ENCODE data around the gene IPO13. TPM values are rescaled to one million over a fixed set of nuclear protein-coding genes. Genes with fewer than 3 reads are reported as not detected.

Gene IPO13
- total RNA-seq, 1 experiment from 2014 or later: 10.1 TPM

DNA sequence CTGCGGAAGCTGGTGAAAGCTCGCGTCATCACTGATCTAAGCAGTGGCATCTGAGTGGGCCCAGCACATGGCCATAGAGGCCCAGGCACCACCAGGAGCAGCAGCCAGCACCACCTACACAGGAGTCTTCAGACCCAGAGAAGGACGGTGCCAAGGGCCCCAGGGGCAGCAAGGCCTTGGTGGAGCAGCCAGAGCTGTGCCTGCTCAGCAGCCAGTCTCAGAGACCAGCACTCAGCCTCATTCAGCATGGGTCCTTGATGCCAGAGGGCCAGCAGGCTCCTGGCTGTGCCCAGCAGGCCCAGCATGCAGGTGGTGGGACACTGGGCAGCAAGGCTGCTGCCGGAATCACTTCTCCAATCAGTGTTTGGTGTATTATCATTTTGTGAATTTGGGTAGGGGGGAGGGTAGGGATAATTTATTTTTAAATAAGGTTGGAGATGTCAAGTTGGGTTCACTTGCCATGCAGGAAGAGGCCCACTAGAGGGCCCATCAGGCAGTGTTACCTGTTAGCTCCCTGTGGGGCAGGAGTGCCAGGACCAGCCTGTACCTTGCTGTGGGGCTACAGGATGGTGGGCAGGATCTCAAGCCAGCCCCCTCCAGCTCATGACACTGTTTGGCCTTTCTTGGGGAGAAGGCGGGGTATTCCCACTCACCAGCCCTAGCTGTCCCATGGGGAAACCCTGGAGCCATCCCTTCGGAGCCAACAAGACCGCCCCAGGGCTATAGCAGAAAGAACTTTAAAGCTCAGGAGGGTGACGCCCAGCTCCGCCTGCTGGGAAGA lies 16.4 kb upstream of the IPO13 start:
- no peak for DNase-seq (ENCODE audit: extremely low read depth, low read depth)

DNA sequence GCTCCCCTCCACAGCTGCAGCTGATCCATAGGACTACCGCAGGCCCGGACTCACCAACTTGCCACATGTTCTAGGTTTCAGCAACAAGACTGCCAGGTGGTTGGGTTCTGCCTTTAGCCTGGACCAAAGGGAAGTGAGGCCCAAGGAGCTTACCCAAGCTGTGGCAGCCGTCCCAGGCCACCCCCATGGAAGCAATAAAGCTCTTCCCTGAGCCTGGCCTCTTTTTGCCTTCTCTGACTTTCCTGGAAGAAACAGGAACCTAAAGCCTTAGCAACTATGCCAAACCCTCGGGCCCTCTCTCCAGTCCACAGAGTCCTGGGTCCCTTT lies 15.8 kb upstream of the IPO13 start:
- DNase-seq (ENCODE audit: extremely low read depth, low read depth): no peak

DNA sequence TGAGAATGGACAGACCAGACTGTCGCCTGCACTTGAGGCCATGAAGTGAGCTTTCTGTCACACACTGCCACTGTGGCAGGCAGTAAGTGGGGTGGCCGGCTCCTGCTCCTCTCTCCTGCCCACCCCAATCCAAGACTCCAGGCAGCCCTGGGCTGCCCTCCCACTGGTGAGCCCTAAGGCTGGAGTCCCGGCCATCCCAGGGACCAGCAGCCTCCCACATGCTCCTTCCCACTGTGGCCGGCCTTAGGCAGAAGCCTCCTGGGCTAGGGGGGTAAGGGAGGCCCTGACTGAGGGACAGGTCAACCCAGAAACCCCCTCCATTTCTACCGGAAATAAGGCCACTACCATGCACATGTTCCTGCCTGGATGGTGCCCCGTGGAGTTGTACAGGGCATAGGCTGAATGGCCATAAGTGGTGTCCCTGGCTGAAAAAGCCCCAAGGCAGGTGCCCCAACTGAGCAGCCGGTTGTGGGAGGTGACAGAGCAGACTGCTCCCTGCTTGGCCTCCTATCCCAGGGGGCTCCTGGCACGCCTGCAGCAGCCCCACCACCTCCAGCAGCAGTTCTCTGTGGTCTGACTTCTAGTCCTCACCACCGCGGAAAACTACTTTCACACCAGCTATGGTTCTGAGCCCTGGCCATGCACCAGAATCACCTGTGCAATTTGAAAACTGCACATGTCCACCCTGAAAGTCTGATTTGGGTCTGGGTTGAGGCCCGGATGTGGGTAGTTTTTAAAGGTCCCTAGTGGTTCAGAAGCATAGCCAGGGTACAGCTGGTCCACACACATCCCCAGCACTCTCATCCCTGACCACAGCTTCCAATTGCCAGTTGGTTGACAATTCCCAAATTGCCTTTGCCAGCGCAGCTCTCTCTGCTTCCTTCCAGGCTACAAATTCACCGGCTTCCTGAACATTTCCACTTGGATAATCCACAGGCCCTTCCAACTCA lies 14.8 kb upstream of the IPO13 start:
- no peak for DNase-seq (ENCODE audit: extremely low read depth, low read depth)

DNA sequence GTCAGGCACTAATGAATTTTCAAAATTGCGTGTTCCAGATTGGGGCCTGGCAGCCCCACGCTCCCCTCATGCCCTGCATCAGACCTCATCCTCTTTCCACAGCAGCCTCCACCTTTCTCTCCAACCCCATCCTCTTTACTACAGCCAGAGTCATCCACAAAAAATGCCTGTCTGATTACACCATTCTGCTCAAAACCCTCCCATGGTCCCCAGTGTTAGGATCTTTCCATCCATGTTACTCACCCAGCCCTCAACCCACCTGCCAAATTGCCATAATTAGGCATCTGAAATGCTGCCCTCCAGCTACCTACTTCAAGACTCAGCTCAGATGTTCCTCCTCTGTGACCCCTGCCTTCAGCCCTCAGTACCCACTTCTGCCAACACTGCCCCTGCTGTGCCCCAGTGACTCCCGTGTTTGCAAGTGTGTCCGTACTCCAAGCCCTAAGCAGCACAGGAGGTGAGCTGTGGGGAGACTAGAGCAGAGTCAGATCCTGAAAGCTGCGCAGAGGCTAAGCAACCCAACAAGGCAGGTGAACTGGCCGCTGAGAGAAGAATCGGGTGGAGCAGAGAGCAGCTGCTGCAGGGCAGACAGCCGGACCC lies 13.9 kb upstream of the IPO13 start:
- DNase-seq (ENCODE audit: extremely low read depth, low read depth): no peak

DNA sequence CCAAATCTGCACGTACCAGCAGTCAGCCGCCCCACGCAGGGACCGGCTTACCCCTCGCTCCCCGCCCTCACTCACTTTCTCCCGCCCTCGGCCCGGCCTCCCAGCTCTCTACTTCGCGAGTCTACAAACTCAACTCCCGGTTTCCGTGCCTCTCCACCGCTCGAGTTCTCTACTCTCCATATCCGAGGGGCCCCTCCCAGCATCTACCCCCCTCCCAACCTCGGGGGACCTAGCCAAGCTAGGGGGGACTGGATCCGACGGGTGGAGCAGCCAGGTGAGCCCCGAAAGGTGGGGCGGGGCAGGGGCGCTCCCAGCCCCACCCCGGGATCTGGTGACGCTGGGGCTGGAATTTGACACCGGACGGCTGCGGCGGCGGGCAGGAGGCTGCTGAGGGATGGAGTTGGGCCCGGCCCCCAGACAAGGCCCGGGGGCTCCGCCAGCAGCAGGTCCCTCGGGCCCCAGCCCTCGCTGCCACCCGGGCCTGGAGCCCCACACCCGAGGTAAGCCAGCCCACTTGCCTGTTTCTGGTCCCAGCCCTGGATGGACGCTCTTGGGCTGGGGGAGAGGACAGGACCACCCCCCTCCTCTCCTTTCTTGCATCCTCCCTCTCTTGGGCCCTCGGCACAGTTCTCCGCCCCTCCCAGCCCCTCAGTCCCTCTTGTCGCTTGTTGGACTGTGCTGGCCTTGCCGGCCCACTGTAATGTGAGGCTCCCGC lies 13.2 kb upstream of the IPO13 start, which contains the start of gene ARTN:
ARTN (plus strand) TSS at position 416 of the 715 bp plus-strand sequence. CDS start 1,856 bp downstream, outside the sequence.
- no peak for DNase-seq (ENCODE audit: extremely low read depth, low read depth)

DNA sequence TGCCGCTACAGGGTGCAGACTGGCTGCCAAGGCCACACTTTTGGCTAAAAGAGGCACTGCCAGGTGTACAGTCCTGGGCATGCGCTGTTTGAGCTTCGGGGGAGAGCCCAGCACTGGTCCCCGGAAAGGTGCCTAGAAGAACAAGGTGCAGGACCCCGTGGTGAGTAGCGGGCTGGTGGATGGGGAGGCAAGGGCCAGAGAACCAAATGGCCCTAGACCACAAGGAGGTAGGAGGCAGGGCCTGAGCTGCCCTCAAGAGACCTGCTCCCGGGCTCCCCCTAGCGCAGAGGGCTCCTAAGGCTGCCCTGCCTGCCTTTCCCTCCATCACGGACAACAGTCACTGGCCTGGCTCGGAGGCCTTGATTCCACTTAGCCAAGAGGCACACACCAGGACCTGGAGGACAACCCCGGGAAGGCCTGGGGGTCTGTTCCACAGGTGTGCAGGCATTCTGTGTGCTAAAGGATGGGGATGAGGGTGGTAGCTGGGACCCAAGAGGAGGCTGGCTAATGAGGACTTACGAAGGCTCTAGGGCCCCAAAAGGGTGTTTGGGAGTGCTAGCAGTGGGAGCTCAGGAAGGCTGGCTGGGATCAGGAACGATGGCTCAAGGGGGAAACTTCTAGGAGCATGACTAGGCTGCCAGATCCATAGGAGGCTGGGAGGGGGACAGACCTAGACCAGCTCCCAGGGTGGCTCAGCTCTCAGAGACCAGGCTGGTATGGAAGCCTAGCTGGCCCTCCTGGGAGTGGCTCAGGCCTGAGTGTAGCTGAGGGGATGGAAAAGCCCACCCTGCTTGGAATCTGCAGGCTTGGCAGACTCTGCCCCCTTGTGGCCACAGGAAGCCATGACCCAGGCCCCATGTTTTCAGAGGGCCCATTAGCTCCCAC lies 12.4 kb upstream of the IPO13 start:
- peak; percentile 62 for DNase-seq (ENCODE audit: extremely low read depth, low read depth)

DNA sequence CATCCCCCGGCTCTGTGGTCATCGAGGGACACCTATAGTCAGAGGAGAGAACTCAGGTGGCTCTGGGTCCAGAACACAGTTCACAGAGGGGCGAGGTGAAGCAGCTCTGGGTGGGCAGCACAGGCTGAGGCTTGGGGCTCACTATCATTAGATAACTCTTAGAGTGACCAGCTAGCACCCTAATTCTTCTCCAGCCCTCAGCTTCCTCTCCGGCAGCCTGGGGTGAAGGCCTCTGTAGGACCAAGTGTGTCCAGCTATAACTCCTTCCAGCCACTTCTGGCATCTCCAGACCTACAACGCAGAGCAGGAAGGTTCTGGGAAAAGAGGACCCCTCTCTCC lies 11.8 kb upstream of the IPO13 start:
- no peak for DNase-seq (ENCODE audit: extremely low read depth, low read depth)

DNA sequence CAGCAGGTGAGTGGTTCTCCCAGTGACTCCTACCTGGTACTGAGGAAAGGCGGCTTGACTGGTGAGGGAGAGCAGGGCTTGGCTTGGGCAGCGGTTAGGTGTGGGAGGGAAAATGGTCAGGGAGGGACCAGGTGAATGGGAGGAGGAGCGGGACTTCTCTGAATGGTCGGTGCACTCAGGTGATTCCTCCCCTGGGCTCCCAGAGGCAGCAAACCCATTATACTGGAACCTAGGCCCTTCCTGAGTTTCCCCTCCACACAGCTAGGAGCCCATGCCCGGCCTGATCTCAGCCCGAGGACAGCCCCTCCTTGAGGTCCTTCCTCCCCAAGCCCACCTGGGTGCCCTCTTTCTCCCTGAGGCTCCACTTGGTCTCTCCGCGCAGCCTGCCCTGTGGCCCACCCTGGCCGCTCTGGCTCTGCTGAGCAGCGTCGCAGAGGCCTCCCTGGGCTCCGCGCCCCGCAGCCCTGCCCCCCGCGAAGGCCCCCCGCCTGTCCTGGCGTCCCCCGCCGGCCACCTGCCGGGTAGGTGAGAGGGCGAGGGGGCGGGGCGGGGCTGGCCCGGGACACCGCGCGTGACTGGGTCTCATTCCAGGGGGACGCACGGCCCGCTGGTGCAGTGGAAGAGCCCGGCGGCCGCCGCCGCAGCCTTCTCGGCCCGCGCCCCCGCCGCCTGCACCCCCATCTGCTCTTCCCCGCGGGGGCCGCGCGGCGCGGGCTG lies 10.9 kb upstream of the IPO13 start:
- DNase-seq (ENCODE audit: extremely low read depth, low read depth): no peak

DNA sequence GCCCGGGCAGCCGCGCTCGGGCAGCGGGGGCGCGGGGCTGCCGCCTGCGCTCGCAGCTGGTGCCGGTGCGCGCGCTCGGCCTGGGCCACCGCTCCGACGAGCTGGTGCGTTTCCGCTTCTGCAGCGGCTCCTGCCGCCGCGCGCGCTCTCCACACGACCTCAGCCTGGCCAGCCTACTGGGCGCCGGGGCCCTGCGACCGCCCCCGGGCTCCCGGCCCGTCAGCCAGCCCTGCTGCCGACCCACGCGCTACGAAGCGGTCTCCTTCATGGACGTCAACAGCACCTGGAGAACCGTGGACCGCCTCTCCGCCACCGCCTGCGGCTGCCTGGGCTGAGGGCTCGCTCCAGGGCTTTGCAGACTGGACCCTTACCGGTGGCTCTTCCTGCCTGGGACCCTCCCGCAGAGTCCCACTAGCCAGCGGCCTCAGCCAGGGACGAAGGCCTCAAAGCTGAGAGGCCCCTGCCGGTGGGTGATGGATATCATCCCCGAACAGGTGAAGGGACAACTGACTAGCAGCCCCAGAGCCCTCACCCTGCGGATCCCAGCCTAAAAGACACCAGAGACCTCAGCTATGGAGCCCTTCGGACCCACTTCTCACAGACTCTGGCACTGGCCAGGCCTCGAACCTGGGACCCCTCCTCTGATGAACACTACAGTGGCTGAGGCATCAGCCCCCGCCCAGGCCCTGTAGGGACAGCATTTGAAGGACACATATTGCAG lies 10.2 kb upstream of the IPO13 start:
- DNase-seq (ENCODE audit: extremely low read depth, low read depth): no peak

DNA sequence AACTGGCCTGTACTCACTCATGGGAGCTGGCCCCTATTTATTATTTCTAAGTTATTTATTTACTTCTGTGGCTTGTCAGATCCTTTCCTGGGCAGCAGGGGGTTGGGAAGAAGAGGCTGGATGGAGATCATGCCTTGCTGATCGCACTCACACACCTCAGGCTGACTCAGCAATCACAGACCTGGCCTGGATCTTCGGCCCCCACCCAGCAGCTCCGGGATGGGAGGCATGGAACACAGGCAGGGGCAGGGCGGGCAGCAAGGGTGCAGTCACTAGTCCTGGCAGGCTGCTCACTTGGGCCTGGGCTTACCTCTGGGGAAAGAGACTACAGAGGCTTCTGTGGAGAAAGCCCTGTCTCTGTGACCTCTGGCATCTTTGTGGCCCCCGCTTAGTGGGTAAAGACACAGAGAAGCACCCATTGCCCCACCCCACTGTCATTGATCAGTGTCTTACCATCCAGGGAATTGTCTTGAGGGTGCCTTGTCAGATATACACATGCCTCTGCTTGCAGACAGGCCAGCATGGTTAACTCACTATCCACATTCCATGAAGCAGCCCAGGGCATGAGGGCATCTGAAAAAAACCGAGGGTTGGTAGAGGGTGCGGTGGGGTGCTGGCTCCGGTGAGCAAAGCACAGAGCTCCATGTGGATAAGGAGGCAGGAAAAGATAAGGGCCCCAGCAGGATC lies 9.4 kb upstream of the IPO13 start:
- DNase-seq (ENCODE audit: extremely low read depth, low read depth): no peak

DNA sequence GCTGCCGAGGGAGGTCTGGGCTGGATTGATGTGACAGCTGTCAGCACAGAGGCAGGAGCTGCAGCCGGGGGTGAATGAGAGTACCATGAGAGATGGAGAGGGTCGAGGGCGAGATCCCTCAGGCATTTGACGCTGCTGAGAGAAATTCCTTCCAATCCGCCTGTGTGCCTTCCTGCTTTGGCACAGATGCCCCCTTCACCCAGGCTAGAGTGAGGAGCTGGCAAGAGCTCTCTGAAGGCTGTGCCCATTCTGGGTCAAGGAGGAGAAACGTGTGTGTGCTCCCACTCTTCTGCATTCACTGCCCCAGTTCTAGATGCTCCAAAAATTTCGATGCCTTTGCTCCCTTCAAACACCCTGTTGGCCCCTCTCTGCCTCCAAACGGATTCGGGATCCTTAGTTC lies 8.4 kb upstream of the IPO13 start:
- no peak for DNase-seq (ENCODE audit: extremely low read depth, low read depth)

DNA sequence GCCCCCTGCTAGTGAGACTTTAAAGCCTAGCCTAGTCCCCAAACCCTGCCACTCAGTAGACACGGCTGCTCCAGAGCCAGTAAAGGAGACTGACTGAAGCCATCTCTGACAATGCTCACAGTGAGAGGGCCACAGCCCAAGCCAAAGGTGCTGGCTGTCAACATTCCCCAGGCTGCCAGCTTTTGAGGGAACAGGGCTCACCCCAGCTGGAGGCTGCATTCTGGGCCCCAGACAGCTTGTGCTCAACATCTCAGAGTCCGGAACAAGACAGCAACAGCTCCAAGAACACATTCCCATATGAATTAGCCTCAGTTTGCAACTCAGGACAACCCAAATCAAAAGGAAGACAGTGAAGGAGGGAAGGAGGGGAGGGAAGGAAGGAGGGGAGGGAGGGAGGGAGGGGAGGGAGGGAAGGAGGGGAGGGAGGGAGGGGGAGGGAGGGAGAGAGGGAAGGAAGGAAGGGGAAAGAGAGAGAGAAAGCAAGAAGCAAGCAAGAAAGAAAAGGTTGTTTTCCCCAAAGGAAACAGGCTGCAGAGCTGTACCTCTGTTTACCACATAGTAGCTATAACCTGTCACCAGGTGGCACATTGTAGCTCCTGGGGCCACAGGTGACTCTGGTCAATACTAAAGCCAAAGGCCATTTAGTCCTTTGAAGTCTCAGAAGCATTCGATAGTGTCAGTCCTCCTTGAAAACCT lies 7.7 kb upstream of the IPO13 start:
- no peak for DNase-seq (ENCODE audit: extremely low read depth, low read depth)

DNA sequence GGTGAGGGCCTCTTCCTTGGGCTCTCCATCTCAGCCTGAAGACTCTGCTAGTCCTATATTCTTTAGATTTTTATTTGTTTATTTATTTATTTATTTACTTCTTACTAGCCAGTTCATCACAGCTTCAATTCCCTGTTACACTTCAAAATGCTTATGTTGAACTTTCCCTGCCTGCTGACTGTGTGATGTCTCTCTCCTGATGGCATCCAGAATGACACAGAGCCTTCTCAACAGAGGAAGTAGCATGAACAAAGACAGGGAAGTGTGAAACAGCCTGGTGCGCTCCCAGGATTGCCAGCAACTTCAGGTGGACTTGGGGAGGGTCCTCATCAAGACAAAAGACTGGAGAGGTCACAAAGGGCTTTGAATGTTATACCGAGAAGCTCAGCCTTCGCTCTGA lies 4.3 kb upstream of the IPO13 start:
- DNase-seq (ENCODE audit: extremely low read depth, low read depth): no peak

DNA sequence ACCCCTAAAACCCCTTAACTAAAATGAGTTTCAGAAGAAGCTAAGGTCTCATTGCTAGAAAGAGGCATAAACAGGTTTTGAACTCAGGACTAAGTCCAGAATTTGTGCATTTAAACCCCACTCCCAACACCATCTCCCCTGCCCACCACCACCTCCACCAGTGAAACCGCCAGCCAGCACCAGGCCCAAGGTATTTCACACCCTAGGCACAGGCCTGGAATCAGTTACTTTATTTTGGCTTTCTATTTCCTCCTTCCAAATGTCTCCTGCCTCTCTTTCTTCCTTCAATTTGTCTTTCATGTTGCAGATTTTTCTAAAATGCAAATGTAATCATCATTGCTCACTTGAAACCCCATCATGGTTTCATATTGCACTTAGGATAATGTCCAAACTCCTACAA lies 1.9 kb upstream of the IPO13 start:
- no peak for DNase-seq (ENCODE audit: extremely low read depth, low read depth)

DNA sequence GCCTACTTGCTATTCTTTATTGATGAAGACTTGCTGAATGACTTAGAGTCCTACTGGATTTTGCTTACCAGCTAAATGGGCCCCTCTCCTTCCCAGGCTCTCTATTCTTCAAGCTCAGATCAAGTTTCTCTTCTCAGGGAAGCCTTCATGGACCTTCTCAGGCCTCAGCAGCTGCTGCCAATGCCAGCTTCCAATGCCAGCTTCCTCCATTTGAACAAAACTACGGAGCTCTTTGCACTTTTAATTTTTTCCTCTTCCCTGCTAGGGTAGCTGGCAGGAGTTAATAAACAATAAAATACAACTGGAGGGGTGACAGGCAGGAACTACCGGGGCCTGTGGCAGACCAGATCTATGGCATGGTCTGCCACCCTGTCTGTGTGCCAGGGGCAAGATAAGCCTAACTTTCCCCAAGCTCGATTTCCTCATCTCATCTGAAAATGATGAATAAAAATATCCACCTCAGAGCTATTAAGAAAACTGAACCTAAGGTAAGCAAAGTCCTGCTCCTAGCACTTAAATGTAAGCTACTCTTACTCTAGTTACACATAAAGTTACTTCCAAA lies 995 bp upstream of the IPO13 start:
- DNase-seq (ENCODE audit: extremely low read depth, low read depth): no peak

DNA sequence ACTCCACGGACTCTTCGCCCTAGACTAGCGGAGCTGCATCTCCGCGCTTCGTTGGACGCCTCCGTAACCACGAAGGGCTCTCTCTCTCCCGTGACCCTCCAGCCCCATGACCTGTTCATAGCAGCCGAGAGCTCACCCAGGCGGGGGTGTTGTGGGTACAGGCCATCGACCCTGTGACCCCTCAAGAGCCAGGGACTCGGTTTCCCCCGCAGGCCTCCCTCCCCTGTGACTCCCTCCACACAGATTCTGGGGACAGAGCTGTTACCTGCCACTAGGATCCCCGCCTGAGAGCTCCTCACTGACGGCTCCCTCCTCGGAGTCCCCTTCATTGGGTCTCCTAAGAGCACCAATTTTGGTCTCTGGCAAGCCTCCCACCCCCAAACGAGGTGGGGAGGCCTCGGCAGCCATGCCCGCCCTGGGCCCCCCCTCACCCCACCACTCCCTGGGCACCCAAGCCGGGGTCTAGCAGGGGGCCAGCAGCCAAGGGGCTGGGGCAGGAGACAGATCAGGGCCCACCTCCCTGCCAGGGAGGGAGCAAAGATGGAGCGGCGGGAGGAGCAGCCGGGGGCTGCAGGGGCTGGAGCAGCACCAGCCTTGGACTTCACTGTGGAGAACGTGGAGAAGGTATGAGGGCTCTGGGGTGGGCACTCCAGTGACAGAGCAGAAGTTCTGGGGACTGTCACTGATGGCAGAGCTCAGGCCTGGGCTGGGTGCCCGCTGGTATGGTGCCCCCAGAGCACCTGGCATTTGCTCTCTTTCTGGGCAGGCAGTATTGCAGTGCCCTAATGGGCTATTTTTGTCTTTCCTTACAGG lies 517 bp downstream of the IPO13 start:
- no peak for DNase-seq (ENCODE audit: extremely low read depth, low read depth)
